ENCODE measurements around the gene TMEM214.
A peak's percentile ranks its signal among the peaks of the same experiment; 100 is the strongest.

Gene TMEM214

DNA sequence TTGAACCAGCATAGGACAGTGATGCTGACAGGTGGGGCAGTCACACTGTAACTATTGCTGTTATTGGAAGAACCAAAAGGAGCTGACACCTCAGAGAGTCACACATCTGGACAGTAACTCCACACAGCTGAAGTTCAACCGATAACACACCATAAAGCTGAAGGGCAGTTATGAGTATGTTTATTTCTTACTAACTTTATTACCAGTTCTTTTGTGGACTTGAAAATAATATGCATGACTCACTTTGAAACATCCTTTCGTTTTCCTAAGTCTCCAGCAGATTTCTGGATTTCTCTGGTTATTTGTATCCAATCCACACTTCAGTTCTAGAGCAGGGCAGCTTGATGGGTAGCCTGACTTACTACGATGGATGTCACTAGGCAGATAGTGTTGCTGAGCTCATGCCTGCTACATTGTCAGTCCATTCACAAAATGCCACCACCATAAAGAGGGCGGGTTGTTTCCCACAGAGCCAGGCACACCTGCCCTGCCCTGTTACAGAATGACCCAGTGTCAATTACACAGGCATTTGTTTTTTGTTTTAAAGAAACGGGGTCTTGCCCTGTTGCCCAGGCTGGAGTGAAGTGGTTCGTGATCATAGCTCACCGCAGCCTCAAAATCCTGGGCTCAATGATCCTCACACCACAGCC is 10.3 kb downstream of the TMEM214 start:
- Histone ChIP-seq H3K79me2 (ENCODE audit: insufficient read depth, low read length) (no peaks in the 10 kb centered on the region), H3K9me2 (ENCODE audit: low read depth, low read length) (no peaks in the 10 kb centered on the region), H3K9me3 (ENCODE audit: low read length) (no peaks in the 10 kb centered on the region), H3K36me3 (ENCODE audit: insufficient read depth, low read length) (peaks cover 46% of the 10 kb centered on the region), H3F3A (ENCODE audit: insufficient read depth, low read length) (no peaks in the 10 kb centered on the region), H2AFZ (ENCODE audit: low read length) (no peak overlapping the region), H3K27me3 (ENCODE audit: insufficient read depth, low read length) (no peaks in the 10 kb centered on the region), H4K20me1 (ENCODE audit: insufficient read depth, low read length) (no peaks in the 10 kb centered on the region), H3K4me1 (ENCODE audit: insufficient read depth, low read length, severe bottlenecking) (peaks cover 12% of the 10 kb centered on the region), H3K27ac (ENCODE audit: low read depth, low read length, poor library complexity, severe bottlenecking) (no peak overlapping the region), H3K9ac (ENCODE audit: low read length) (no peak overlapping the region), H3K4me3 (ENCODE audit: low read depth, low read length, poor library complexity, severe bottlenecking) (no peak overlapping the region), H3K4me2 (ENCODE audit: low read length) (no peak overlapping the region)
- TF ChIP-seq, protein P1, sequence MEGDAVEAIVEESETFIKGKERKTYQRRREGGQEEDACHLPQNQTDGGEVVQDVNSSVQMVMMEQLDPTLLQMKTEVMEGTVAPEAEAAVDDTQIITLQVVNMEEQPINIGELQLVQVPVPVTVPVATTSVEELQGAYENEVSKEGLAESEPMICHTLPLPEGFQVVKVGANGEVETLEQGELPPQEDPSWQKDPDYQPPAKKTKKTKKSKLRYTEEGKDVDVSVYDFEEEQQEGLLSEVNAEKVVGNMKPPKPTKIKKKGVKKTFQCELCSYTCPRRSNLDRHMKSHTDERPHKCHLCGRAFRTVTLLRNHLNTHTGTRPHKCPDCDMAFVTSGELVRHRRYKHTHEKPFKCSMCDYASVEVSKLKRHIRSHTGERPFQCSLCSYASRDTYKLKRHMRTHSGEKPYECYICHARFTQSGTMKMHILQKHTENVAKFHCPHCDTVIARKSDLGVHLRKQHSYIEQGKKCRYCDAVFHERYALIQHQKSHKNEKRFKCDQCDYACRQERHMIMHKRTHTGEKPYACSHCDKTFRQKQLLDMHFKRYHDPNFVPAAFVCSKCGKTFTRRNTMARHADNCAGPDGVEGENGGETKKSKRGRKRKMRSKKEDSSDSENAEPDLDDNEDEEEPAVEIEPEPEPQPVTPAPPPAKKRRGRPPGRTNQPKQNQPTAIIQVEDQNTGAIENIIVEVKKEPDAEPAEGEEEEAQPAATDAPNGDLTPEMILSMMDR (IDR thresholded peaks at IDR 0.05; ENCODE audit: low read length): no peak
- no peak for TF ChIP-seq EZH2 (IDR thresholded peaks at IDR 0.05; ENCODE audit: borderline replicate concordance, low read length)

DNA sequence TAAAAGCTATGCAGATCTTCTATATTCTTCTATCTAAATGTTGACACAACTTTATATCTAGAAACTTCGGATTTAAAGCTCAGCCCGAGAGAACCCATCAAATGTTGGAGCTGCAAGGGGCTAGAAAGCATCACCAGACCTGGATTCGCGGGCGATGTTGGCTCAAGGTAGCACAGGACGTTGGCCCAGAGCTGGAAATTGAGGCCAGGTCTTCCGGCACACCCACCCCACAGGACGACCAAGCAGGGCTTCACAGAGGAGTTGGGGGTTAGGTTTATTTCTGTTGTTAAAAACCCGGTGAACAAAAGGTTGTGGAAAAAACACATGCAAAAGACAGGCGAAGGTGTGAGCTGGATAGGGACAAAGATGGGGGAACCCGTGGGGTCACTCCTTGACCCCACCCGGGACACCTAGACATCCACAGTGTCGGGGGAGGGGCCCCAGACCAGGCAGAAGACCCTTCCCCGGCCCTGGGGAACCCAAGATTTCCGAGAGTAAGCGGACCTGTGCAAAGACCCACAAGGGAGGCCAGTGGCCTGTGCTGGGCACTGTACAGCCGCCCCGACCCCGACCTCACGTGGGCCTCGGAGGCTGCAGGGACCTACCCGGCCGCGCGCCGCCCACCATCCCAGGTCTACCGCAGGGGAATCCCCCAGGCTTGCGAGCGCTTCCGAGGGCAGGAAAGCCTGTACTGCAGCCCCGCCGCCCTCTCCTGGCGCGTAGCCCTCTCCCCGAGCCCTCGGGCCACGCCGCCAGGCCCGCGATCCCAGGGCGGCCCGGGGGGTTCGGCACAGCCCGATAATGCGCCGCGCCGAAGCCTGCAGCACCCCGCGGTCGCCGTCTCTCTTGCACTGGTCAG is 16.9 kb downstream of the TMEM214 start:
- peaks cover 13% of the 10 kb centered on the region; the same call in 1 of the 2 replicates for H3K36me3 ChIP-seq (ENCODE audit: insufficient read depth, low read length)
- peaks cover 17% of the 10 kb centered on the region for H3K4me1 ChIP-seq (ENCODE audit: insufficient read depth, low read length, severe bottlenecking)
- no peaks in the 10 kb centered on the region for H3K9me3 ChIP-seq (ENCODE audit: low read length)
- TF ChIP-seq, protein P1 (IDR thresholded peaks at IDR 0.05; ENCODE audit: low read length): no peak
- TF ChIP-seq EZH2 (IDR thresholded peaks at IDR 0.05; ENCODE audit: borderline replicate concordance, low read length): no peak
- H3K79me2 ChIP-seq (ENCODE audit: insufficient read depth, low read length): no peaks in the 10 kb centered on the region
- peak overlapping the region; percentile 70 for H3K9ac ChIP-seq (ENCODE audit: low read length)
- H3K4me3 ChIP-seq (ENCODE audit: low read depth, low read length, poor library complexity, severe bottlenecking): peak overlapping the region; percentile 98
- 0 out of 2 replicates have a peak overlapping the region, but pooled peaks have one; percentile 36 for H2AFZ ChIP-seq (ENCODE audit: low read length)
- H3K27ac ChIP-seq (ENCODE audit: low read depth, low read length, poor library complexity, severe bottlenecking): peak overlapping the region; percentile 43
- no peaks in the 10 kb centered on the region for H4K20me1 ChIP-seq (ENCODE audit: insufficient read depth, low read length)
- H3F3A ChIP-seq (ENCODE audit: insufficient read depth, low read length): no peaks in the 10 kb centered on the region
- H3K9me2 ChIP-seq (ENCODE audit: low read depth, low read length): no peaks in the 10 kb centered on the region
- H3K4me2 ChIP-seq (ENCODE audit: low read length): peak overlapping the region; percentile 97
- no peaks in the 10 kb centered on the region for H3K27me3 ChIP-seq (ENCODE audit: insufficient read depth, low read length)

DNA sequence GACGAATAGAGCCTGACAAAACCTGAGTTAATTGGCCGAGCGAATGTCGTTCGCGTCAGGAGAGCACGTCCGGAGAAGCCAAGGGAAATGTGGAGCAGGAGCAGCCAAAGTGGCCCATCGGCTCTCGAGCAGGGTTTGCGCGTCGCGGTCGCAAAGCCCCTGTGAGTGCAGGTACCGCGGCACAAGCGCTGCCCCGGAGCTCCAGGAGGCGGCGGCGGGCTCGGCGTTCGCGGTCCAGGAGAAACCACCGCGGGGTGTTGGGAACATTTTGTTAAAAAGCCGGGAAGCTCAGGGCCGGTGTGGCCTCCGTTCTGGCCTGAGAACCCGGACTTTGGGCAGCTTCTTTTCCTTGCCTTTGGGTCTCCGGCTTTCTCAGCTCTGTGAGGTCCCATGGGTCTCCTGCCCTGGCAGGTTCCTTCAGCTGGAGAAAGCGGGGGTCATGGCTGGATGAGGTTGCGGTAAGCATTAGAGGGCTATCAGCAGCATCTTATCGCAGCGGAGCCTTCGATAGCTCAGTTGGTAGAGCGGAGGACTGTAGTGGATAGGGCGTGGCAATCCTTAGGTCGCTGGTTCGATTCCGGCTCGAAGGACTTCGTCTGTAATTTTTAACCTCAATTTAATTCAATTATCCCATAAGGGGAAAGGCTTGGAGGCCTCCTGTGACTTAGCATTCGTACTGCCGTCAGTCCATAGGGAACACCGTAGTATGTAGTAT is 17.7 kb downstream of the TMEM214 start:
- H3K4me3 ChIP-seq (ENCODE audit: low read depth, low read length, poor library complexity, severe bottlenecking): peak overlapping the region; percentile 98
- no peaks in the 10 kb centered on the region for H3K79me2 ChIP-seq (ENCODE audit: insufficient read depth, low read length)
- H3K27ac ChIP-seq (ENCODE audit: low read depth, low read length, poor library complexity, severe bottlenecking): peak overlapping the region; percentile 79
- TF ChIP-seq, protein P1 (IDR thresholded peaks at IDR 0.05; ENCODE audit: low read length): 0 out of 2 replicates have a peak, but pooled peaks have one; percentile 5
- no peak for TF ChIP-seq EZH2 (IDR thresholded peaks at IDR 0.05; ENCODE audit: borderline replicate concordance, low read length)
- peaks cover 21% of the 10 kb centered on the region; the same call in 1 of the 2 replicates for H3K36me3 ChIP-seq (ENCODE audit: insufficient read depth, low read length)
- H4K20me1 ChIP-seq (ENCODE audit: insufficient read depth, low read length): no peaks in the 10 kb centered on the region
- H3F3A ChIP-seq (ENCODE audit: insufficient read depth, low read length): no peaks in the 10 kb centered on the region
- no peaks in the 10 kb centered on the region for H3K9me2 ChIP-seq (ENCODE audit: low read depth, low read length)
- H3K4me2 ChIP-seq (ENCODE audit: low read length): peak overlapping the region; percentile 97
- peaks cover 17% of the 10 kb centered on the region for H3K4me1 ChIP-seq (ENCODE audit: insufficient read depth, low read length, severe bottlenecking)
- 0 out of 2 replicates have a peak overlapping the region, but pooled peaks have one; percentile 36 for H2AFZ ChIP-seq (ENCODE audit: low read length)
- no peaks in the 10 kb centered on the region for H3K27me3 ChIP-seq (ENCODE audit: insufficient read depth, low read length)
- H3K9ac ChIP-seq (ENCODE audit: low read length): peak overlapping the region; percentile 93
- no peaks in the 10 kb centered on the region for H3K9me3 ChIP-seq (ENCODE audit: low read length)

All from OCI-LY1 (cell line).